Measurements from ENCODE around the gene EFCAB12.

- no peak for TF ChIP-seq TAF1 (IDR thresholded peaks at IDR 0.05; ENCODE audit: borderline replicate concordance, insufficient read depth, low read length)
- no peak for TF ChIP-seq POLR2AphosphoS5 (IDR thresholded peaks at IDR 0.05; ENCODE audit: low read depth, low read length)
- TF ChIP-seq REST (IDR thresholded peaks at IDR 0.05; ENCODE audit: insufficient read depth in 1 of 2, low read depth in 2 of 2, low read length in 2 of 2): no peak
- TF ChIP-seq FOXP2 (optimal IDR thresholded peaks at IDR 0.05; ENCODE audit: borderline replicate concordance, extremely low read depth, extremely low read length, insufficient read depth): no peak
- no peak for TF ChIP-seq SIN3A (IDR thresholded peaks at IDR 0.05; ENCODE audit: borderline replicate concordance, insufficient read depth, low read length)
These were observed 76.4 kb downstream of the EFCAB12 start for GRCh38 chr3:129352045-129352444.
